WTC11 (cell line): ENCODE measurements around the gene STK25. TPM values are rescaled to one million over a fixed set of nuclear protein-coding genes. Genes with fewer than 3 reads are reported as not detected.

Experiments used
- ATAC-seq: fragments of 200-7000 bp; cut with Tn5 transposase; 2 replicates; pipeline ENCODE4 v1.10.0; 2021; ENCODE audit warnings: mild to moderate bottlenecking, moderate library complexity
- CTCF ChIA-PET: fragments of 300-600 bp; sonication (Branson Sonifier 250); formaldehyde crosslinking; loops from one replicate; lab custom pipeline; 2021; ENCODE audit warnings: antibody characterized with exemption; lab: Charles Lee
- POLR2A ChIA-PET: fragments of 350-600 bp; sonication (Branson Sonifier 250); formaldehyde crosslinking; loops from one replicate; lab custom pipeline; 2021; ENCODE audit warnings: antibody characterized with exemption; lab: Charles Lee
- DNase-seq: peaks from one replicate; pipeline ENCODE4 v3.0.0; 2021; ENCODE audit warnings: low spot score
- H3K27ac Mint-ChIP-seq: 2 replicates; pipeline ENCODE4 v1.8.0; 2021; ENCODE audit warnings: mixed read lengths
- H3K27me3 Mint-ChIP-seq: 2 replicates; pipeline ENCODE4 v1.8.0; 2021; ENCODE audit warnings: low read depth, mild to moderate bottlenecking, moderate library complexity, mixed read lengths
- H3K36me3 Mint-ChIP-seq: 2 replicates; pipeline ENCODE4 v1.8.0; 2021; ENCODE audit warnings: mixed read lengths
- H3K4me1 Mint-ChIP-seq: 2 replicates; pipeline ENCODE4 v1.8.0; 2022; ENCODE audit warnings: mixed read lengths
- H3K4me3 Mint-ChIP-seq: 2 replicates; pipeline ENCODE4 v1.8.0; 2021; ENCODE audit warnings: mild to moderate bottlenecking, moderate library complexity, mixed read lengths
- H3K9me3 Mint-ChIP-seq: 2 replicates; pipeline ENCODE4 v1.8.0; 2021; ENCODE audit warnings: mixed read lengths
- AFF4 ChIP-seq: sonication (generic); formaldehyde crosslinking; IDR thresholded peaks from 2 replicates; pipeline ENCODE4 v1.8.1; 2023; ENCODE audit warnings: mild to moderate bottlenecking, missing genetic modification reagents, borderline replicate concordance
- CBFB ChIP-seq: sonication (generic); formaldehyde crosslinking; IDR thresholded peaks from 2 replicates; pipeline ENCODE4 v1.8.1; 2022; ENCODE audit warnings: mild to moderate bottlenecking, low read depth, missing genetic modification reagents
- CREB1 ChIP-seq: sonication (generic); formaldehyde crosslinking; IDR thresholded peaks from 2 replicates; pipeline ENCODE4 v1.8.0; 2023; ENCODE audit warnings: mild to moderate bottlenecking, missing genetic modification reagents
- CTCF ChIP-seq: fragments of 200-600 bp; IDR thresholded peaks from 2 replicates; pipeline ENCODE4 v1.8.0; 2022; ENCODE audit warnings: antibody characterized with exemption
- E2F4 ChIP-seq: sonication (generic); formaldehyde crosslinking; IDR thresholded peaks from 2 replicates; pipeline ENCODE4 v1.8.1; 2022; ENCODE audit warnings: low read depth, mild to moderate bottlenecking, moderate library complexity, missing genetic modification reagents, borderline replicate concordance
- FOXK1 ChIP-seq: sonication (generic); formaldehyde crosslinking; IDR thresholded peaks from 2 replicates; pipeline ENCODE4 v1.8.0; 2022; ENCODE audit warnings: mild to moderate bottlenecking, moderate library complexity, missing genetic modification reagents
- FOXP1 ChIP-seq: sonication (generic); formaldehyde crosslinking; IDR thresholded peaks from 2 replicates; pipeline ENCODE4 v1.8.0; 2022; ENCODE audit warnings: missing genetic modification reagents, mild to moderate bottlenecking, moderate library complexity, borderline replicate concordance
- GRHL2 ChIP-seq: fragments of 250-450 bp; sonication (Bioruptor Pico); IDR thresholded peaks from 2 replicates; pipeline ENCODE4 v1.8.0; 2022; ENCODE audit warnings: mild to moderate bottlenecking, moderate library complexity; ENCODE audit not compliant: insufficient replicate concordance, severe bottlenecking
- MLX ChIP-seq: sonication (generic); formaldehyde crosslinking; IDR thresholded peaks from 2 replicates; pipeline ENCODE4 v1.8.1; 2023; ENCODE audit warnings: mild to moderate bottlenecking, missing genetic modification reagents, moderate library complexity
- MXD4 ChIP-seq: fragments of 250-450 bp; sonication (Bioruptor Pico); IDR thresholded peaks from 2 replicates; pipeline ENCODE4 v1.8.0; 2021; ENCODE audit warnings: mild to moderate bottlenecking, moderate library complexity, borderline replicate concordance
- SMAD4 ChIP-seq: sonication (generic); formaldehyde crosslinking; IDR thresholded peaks from 2 replicates; pipeline ENCODE4 v1.8.0; 2022; ENCODE audit warnings: mild to moderate bottlenecking, missing genetic modification reagents
- SOX15 ChIP-seq: fragments of 250-450 bp; sonication (Bioruptor Pico); IDR thresholded peaks from 2 replicates; pipeline ENCODE4 v1.9.0; 2021; ENCODE audit warnings: mild to moderate bottlenecking
- TEAD1 ChIP-seq: sonication (generic); formaldehyde crosslinking; IDR thresholded peaks from 2 replicates; pipeline ENCODE4 v1.8.0; 2022; ENCODE audit warnings: mild to moderate bottlenecking, missing genetic modification reagents
- USF1 ChIP-seq: sonication (generic); formaldehyde crosslinking; IDR thresholded peaks from 2 replicates; pipeline ENCODE4 v1.8.0; 2022; ENCODE audit warnings: mild to moderate bottlenecking, missing genetic modification reagents
- ZNF138 ChIP-seq: sonication (generic); formaldehyde crosslinking; conservative IDR thresholded peaks from 2 replicates; pipeline ENCODE4 v1.8.1; 2022; ENCODE audit warnings: mild to moderate bottlenecking, moderate library complexity, missing genetic modification reagents
- ZNF281 ChIP-seq: sonication (generic); formaldehyde crosslinking; IDR thresholded peaks from 2 replicates; pipeline ENCODE4 v1.8.0; 2023; ENCODE audit warnings: mild to moderate bottlenecking, missing genetic modification reagents
- ZSCAN18 ChIP-seq: fragments of 250-450 bp; sonication (Bioruptor Pico); IDR thresholded peaks from 2 replicates; pipeline ENCODE4 v2.1.2; 2022; ENCODE audit warnings: mild to moderate bottlenecking, moderate library complexity
- total RNA-seq: library from RNA; stranded (reverse); gene quantifications from 3 replicates; pipeline ENCODE4 v1.2.3, GENCODE V29; 2021

Gene STK25
- total RNA-seq, 1 experiment from 2014 or later, result 232 TPM

- TF ChIP-seq E2F4 (CRISPR knock-in tag), result no peak
- TF ChIP-seq SOX15 (CRISPR knock-in tag), result no peak
- TF ChIP-seq ZSCAN18 (CRISPR knock-in tag), result no peak
- Mint-ChIP-seq H3K9me3 (no peaks in the 10 kb centered on the region), H3K27ac (no peak overlapping the region), H3K4me1 (no peaks in the 10 kb centered on the region), H3K27me3 (no peaks in the 10 kb centered on the region), H3K4me3 (no peak overlapping the region), H3K36me3 (no peaks in the 10 kb centered on the region)
- ChIA-PET CTCF (interaction anchor here (0.9 to 1.3 kb wide), 3 partner anchors 8 to 128 kb away, joined by 3 to 6 read pairs (median 3); no protein-coding TSS in a partner anchor), POLR2A (no interaction called here)
- peak; percentile 25; the same call in 1 of the 2 replicates for ATAC-seq
- no peak for DNase-seq
These were observed 26.0 kb downstream of the STK25 start for GRCh38 chr2:241482126-241482955.

- peak; percentile 58 for ATAC-seq
- no peak overlapping the region for H3K4me3 Mint-ChIP-seq
- H3K27ac Mint-ChIP-seq, result no peak overlapping the region
- no peak for DNase-seq
- H3K9me3 Mint-ChIP-seq, result no peaks in the 10 kb centered on the region
- no peaks in the 10 kb centered on the region for H3K36me3 Mint-ChIP-seq
- POLR2A ChIA-PET, result no interaction called here
- no peaks in the 10 kb centered on the region for H3K4me1 Mint-ChIP-seq
- H3K27me3 Mint-ChIP-seq, result no peaks in the 10 kb centered on the region
- CTCF ChIA-PET, result interaction anchor here (0.6 to 1.3 kb wide), 4 partner anchors 9 to 129 kb away, joined by 3 to 6 read pairs (median 3); no protein-coding TSS in a partner anchor
- TF ChIP-seq ZNF281 (CRISPR knock-in tag), result no peak
- TF ChIP-seq GRHL2 (CRISPR knock-in tag), result no peak
- no peak for TF ChIP-seq AFF4
- TF ChIP-seq FOXK1 (CRISPR knock-in tag), result no peak
- no peak for TF ChIP-seq USF1
- TF ChIP-seq MXD4 (CRISPR knock-in tag), result no peak
- no peak for TF ChIP-seq ZNF138
- TF ChIP-seq CTCF, result no peak
- no peak for TF ChIP-seq CREB1
- TF ChIP-seq TEAD1 (CRISPR knock-in tag), result no peak
- TF ChIP-seq SMAD4 (CRISPR knock-in tag), result no peak
- TF ChIP-seq CBFB (CRISPR knock-in tag), result no peak
- no peak for TF ChIP-seq MLX (CRISPR knock-in tag)
- TF ChIP-seq FOXP1 (CRISPR knock-in tag), result no peak
These were observed 26.7 kb downstream of the STK25 start for GRCh38 chr2:241481687-241482086.
